ENCODE data around the gene PTGES3L.
A peak's percentile ranks its signal among the peaks of the same experiment; 100 is the strongest.
"Not testable (repeated sequence)": the region's sequence is repeated elsewhere in the genome, so short reads cannot be mapped to it uniquely, and the experiment has no call there.

The PTGES3L gene

DNA sequence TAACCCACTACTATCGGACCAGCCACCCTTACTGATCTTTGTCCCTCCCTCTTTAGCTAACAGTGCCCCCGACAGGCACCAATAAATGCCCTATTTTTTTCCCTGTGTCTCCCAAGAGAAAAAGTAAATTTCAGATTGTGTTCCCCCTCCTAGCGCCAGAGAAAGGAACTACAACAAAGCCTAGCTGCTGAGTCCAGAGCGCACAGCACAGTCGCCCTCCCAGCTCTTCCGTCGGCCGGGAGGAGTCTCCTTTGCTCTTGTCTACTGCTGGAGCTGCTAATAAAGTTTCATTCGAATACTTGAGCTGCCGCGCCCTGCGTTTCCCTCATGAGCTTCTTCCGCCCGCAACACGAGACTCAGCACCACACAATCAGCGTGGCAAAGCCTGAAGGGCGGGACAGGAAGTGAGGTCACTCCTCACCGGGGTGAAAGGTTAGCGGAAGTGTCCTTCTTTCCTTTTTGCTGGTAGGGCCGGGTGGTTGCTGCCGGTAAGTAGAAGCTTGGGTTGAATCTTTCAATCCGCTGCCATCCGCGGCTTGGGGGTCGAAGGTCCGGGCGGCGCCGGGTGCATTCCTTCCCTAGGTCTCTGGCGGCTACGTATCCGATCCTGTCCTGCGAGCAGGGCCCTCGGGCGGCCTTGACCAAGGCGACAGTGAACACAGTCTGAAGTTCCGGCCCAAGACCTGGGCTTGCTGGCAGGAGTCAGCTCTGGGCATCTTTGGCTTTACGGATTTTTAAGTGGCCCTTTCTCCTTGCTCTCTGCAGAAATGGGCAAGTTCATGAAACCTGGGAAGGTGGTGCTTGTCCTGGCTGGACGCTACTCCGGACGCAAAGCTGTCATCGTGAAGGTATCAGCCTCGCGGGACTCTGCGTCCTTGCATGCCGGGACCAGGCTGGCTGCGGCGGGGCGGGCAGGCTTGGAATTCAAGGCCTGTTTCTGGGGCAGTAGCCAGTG lies 18.4 kb upstream of the PTGES3L start, which contains the start of gene RPL27:
RPL27 (plus strand) TSS at position 436 of the 955 bp plus-strand sequence; CDS start at position 768, 332 bp downstream.
- Histone ChIP-seq H3K9me3 (ENCODE audit: severe bottlenecking) (no peaks in the 10 kb centered on the region), H3K27me3 (ENCODE audit: insufficient read depth, poor library complexity, severe bottlenecking) (no peaks in the 10 kb centered on the region), H3K36me3 (ENCODE audit: low read depth) (peaks cover 50% of the 10 kb centered on the region), H3K27ac (ENCODE audit: poor library complexity, severe bottlenecking) (peak within 1 kb of the TSS; percentile 85), H3K4me1 (ENCODE audit: insufficient read depth, poor library complexity, severe bottlenecking) (peaks cover 32% of the 10 kb centered on the region), H3K4me3 (ENCODE audit: severe bottlenecking) (peak within 1 kb of the TSS; percentile 74)
- ATAC-seq (ENCODE audit: low read depth) (peak; percentile 90), DNase-seq (ENCODE audit: low spot score) (peak; percentile 98)
- peak; percentile 95 for TF ChIP-seq CTCF (IDR thresholded peaks at IDR 0.05; ENCODE audit: poor library complexity, severe bottlenecking)

- Histone ChIP-seq H3K36me3 (ENCODE audit: low read depth) (peaks cover 50% of the 10 kb centered on the region), H3K9me3 (ENCODE audit: severe bottlenecking) (no peaks in the 10 kb centered on the region), H3K4me1 (ENCODE audit: insufficient read depth, poor library complexity, severe bottlenecking) (peaks cover 32% of the 10 kb centered on the region), H3K27ac (ENCODE audit: poor library complexity, severe bottlenecking) (peak overlapping the region; percentile 85), H3K27me3 (ENCODE audit: insufficient read depth, poor library complexity, severe bottlenecking) (no peaks in the 10 kb centered on the region), H3K4me3 (ENCODE audit: severe bottlenecking) (peak overlapping the region; percentile 74)
- TF ChIP-seq CTCF (IDR thresholded peaks at IDR 0.05; ENCODE audit: poor library complexity, severe bottlenecking) = no peak
- no peak for ATAC-seq (ENCODE audit: low read depth)
- DNase-seq (ENCODE audit: low spot score) = no peak
Observed at GRCh38 chr17:42997390-42997983, 17.6 kb upstream of the PTGES3L start.

DNA sequence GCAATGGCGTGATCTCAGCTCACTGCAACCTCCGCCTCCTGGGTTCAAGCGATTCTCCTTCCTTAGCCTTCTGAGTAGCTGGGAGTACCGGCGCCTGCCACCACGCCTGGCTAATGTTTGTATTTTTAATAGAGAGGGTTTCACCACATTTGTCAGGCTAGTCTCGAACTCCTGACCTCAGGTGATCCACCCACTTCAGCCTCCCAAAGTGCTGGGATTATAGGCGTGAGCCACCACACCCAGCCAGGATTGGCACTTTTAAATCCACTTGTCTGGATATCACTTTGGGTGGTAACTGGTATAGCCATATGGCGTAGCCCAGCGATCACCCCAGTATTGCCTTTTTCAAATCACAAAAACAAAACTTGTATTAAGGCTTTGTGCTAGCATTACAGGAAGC lies 14.0 kb upstream of the PTGES3L start:
- Histone ChIP-seq H3K4me1 (ENCODE audit: insufficient read depth, poor library complexity, severe bottlenecking) (peaks cover 31% of the 10 kb centered on the region), H3K36me3 (ENCODE audit: low read depth) (peaks cover 46% of the 10 kb centered on the region)
- not testable (repeated sequence) for H3K27ac ChIP-seq (ENCODE audit: poor library complexity, severe bottlenecking); H3K9me3 ChIP-seq (ENCODE audit: severe bottlenecking); H3K27me3 ChIP-seq (ENCODE audit: insufficient read depth, poor library complexity, severe bottlenecking); DNase-seq (ENCODE audit: low spot score); ATAC-seq (ENCODE audit: low read depth); H3K4me3 ChIP-seq (ENCODE audit: severe bottlenecking)

DNA sequence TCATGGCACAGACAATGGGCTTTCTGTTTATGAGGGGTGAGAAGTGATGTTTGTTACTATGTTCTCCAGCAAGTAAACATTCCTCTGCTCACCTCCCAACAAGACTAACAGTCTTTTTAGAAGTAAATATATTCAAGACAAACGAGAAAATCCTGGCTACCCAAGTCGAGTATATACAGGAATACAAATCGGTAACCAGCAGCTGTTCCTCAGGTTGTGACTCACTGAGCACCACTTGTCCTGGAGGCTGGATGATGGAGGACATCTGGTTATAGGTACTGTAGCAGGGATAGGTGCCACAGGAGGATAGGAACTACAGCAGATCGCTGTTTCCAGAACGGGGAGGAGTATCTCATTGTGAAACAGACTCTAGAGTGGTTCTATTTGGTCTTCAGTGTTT lies 13.0 kb upstream of the PTGES3L start:
- Histone ChIP-seq H3K4me1 (ENCODE audit: insufficient read depth, poor library complexity, severe bottlenecking) (peaks cover 37% of the 10 kb centered on the region), H3K27me3 (ENCODE audit: insufficient read depth, poor library complexity, severe bottlenecking) (no peaks in the 10 kb centered on the region), H3K9me3 (ENCODE audit: severe bottlenecking) (no peaks in the 10 kb centered on the region), H3K36me3 (ENCODE audit: low read depth) (peaks cover 51% of the 10 kb centered on the region), H3K27ac (ENCODE audit: poor library complexity, severe bottlenecking) (no peak overlapping the region), H3K4me3 (ENCODE audit: severe bottlenecking) (no peak overlapping the region)
- TF ChIP-seq CTCF (IDR thresholded peaks at IDR 0.05; ENCODE audit: poor library complexity, severe bottlenecking) = no peak
- no peak for ATAC-seq (ENCODE audit: low read depth)
- DNase-seq (ENCODE audit: low spot score) = no peak

GRCh38 chr17:42991471-42991870 lies 11.6 kb upstream of the PTGES3L start:
- H3K4me1 ChIP-seq (ENCODE audit: insufficient read depth, poor library complexity, severe bottlenecking) = peaks cover 31% of the 10 kb centered on the region
- no peak for TF ChIP-seq CTCF (IDR thresholded peaks at IDR 0.05; ENCODE audit: poor library complexity, severe bottlenecking)
- H3K9me3 ChIP-seq (ENCODE audit: severe bottlenecking) = no peaks in the 10 kb centered on the region
- DNase-seq (ENCODE audit: low spot score) (no peak), ATAC-seq (ENCODE audit: low read depth) (no peak)
- no peaks in the 10 kb centered on the region for H3K27me3 ChIP-seq (ENCODE audit: insufficient read depth, poor library complexity, severe bottlenecking)
- H3K27ac ChIP-seq (ENCODE audit: poor library complexity, severe bottlenecking) = peak overlapping the region; percentile 99
- peaks cover 65% of the 10 kb centered on the region for H3K36me3 ChIP-seq (ENCODE audit: low read depth)
- no peak overlapping the region for H3K4me3 ChIP-seq (ENCODE audit: severe bottlenecking)
